ENCODE measurements around the gene QSOX2.

The QSOX2 gene

GRCh38 chr9:136216541-136217244 is 28.9 kb downstream of the QSOX2 start:
- peaks cover 4% of the 10 kb centered on the region for H3K9me3 ChIP-seq (ENCODE audit: severe bottlenecking)
- H3K27me3 ChIP-seq (ENCODE audit: insufficient read depth, low read depth, severe bottlenecking), result no peaks in the 10 kb centered on the region
- TF ChIP-seq CTCF (IDR thresholded peaks at IDR 0.05; ENCODE audit: low read depth, low read length), result no peak
- peak overlapping the region; percentile 41 for H3K4me3 ChIP-seq (ENCODE audit: low read depth, low read length)
- H3K27ac ChIP-seq, result peak overlapping the region; percentile 98
- no peak for DNase-seq
- H3K36me3 ChIP-seq, result peaks cover 73% of the 10 kb centered on the region

- no peak for TF ChIP-seq CTCF (IDR thresholded peaks at IDR 0.05; ENCODE audit: low read depth, low read length)
- peaks cover 4% of the 10 kb centered on the region for H3K9me3 ChIP-seq (ENCODE audit: severe bottlenecking)
- H3K36me3 ChIP-seq, result peaks cover 93% of the 10 kb centered on the region
- no peak for DNase-seq
- H3K27me3 ChIP-seq (ENCODE audit: insufficient read depth, low read depth, severe bottlenecking), result no peaks in the 10 kb centered on the region
- H3K4me3 ChIP-seq (ENCODE audit: low read depth, low read length), result no peak overlapping the region
- H3K27ac ChIP-seq, result peak overlapping the region; percentile 98
Measured at GRCh38 chr9:136213733-136214132, 31.9 kb downstream of the QSOX2 start.

- peak; percentile 97 for DNase-seq
- Histone ChIP-seq H3K9me3 (ENCODE audit: severe bottlenecking) (peaks cover 4% of the 10 kb centered on the region), H3K4me3 (ENCODE audit: low read depth, low read length) (peak overlapping the region; percentile 24), H3K36me3 (peaks cover 91% of the 10 kb centered on the region), H3K27me3 (ENCODE audit: insufficient read depth, low read depth, severe bottlenecking) (no peaks in the 10 kb centered on the region), H3K27ac (peak overlapping the region; percentile 98)
- no peak for TF ChIP-seq CTCF (IDR thresholded peaks at IDR 0.05; ENCODE audit: low read depth, low read length)
Measured at GRCh38 chr9:136212345-136212950, 33.2 kb downstream of the QSOX2 start.

- Histone ChIP-seq H3K9me3 (ENCODE audit: severe bottlenecking) (peaks cover 4% of the 10 kb centered on the region), H3K27me3 (ENCODE audit: insufficient read depth, low read depth, severe bottlenecking) (no peaks in the 10 kb centered on the region), H3K36me3 (peaks cover 89% of the 10 kb centered on the region), H3K4me3 (ENCODE audit: low read depth, low read length) (peak overlapping the region; percentile 24), H3K27ac (peak overlapping the region; percentile 98)
- DNase-seq, result no peak
- no peak for TF ChIP-seq CTCF (IDR thresholded peaks at IDR 0.05; ENCODE audit: low read depth, low read length)
Measured at GRCh38 chr9:136211441-136212344, 33.9 kb downstream of the QSOX2 start.

- no peak for DNase-seq
- TF ChIP-seq CTCF (IDR thresholded peaks at IDR 0.05; ENCODE audit: low read depth, low read length), result no peak
- H3K27ac ChIP-seq, result peak overlapping the region; percentile 98
- no peaks in the 10 kb centered on the region for H3K27me3 ChIP-seq (ENCODE audit: insufficient read depth, low read depth, severe bottlenecking)
- peaks cover 88% of the 10 kb centered on the region for H3K36me3 ChIP-seq
- H3K4me3 ChIP-seq (ENCODE audit: low read depth, low read length), result no peak overlapping the region
- H3K9me3 ChIP-seq (ENCODE audit: severe bottlenecking), result peaks cover 4% of the 10 kb centered on the region
Measured at GRCh38 chr9:136211006-136211405, 34.6 kb downstream of the QSOX2 start.

Data from WERI-Rb-1 (cell line).